ENCODE measurements around the gene DPEP1. TPM values are rescaled to one million over a fixed set of nuclear protein-coding genes. Genes with fewer than 3 reads are reported as not detected.
"Not testable (repeated sequence)": the region's sequence is repeated elsewhere in the genome, so short reads cannot be mapped to it uniquely, and the experiment has no call there.

The DPEP1 gene
- polyA plus RNA-seq, 3 donors from 2014 or later = not detected

- Mint-ChIP-seq H3K9me3 (no peaks in the 10 kb centered on the region), H3K4me3 (no peak overlapping the region), H3K27me3 (ENCODE audit: low read depth in 3 of 3) (peaks cover 0 to 4% (median 2%) of the 10 kb centered on the region in 3 donors), H3K27ac (no peak overlapping the region), H3K36me3 (peaks cover 0 to 8% (median 6%) of the 10 kb centered on the region in 3 donors), H3K4me1 (peaks cover 0 to under 1% of the 10 kb centered on the region in 2 donors)
- no peak for DNase-seq
These were observed 32.8 kb downstream of the DPEP1 start for GRCh38 chr16:89646270-89646669.

- H3K36me3 Mint-ChIP-seq = peaks cover 0 to 8% (median 6%) of the 10 kb centered on the region in 3 donors
- no peak overlapping the region for H3K4me3 Mint-ChIP-seq
- H3K27ac Mint-ChIP-seq = no peak overlapping the region
- no peaks in the 10 kb centered on the region for H3K9me3 Mint-ChIP-seq
- H3K4me1 Mint-ChIP-seq = peaks cover 0 to 3% of the 10 kb centered on the region in 2 donors
- H3K27me3 Mint-ChIP-seq (ENCODE audit: low read depth in 3 of 3) = peaks cover 0 to 4% (median 2%) of the 10 kb centered on the region in 3 donors
- DNase-seq = no peak
These were observed 33.5 kb downstream of the DPEP1 start for GRCh38 chr16:89646906-89647305.

GRCh38 chr16:89651584-89651983 is 38.1 kb downstream of the DPEP1 start:
- peaks cover 2 to 13% (median 10%) of the 10 kb centered on the region in 3 donors for H3K27me3 Mint-ChIP-seq (ENCODE audit: low read depth in 3 of 3)
- peaks cover 0 to 8% (median 6%) of the 10 kb centered on the region in 3 donors for H3K36me3 Mint-ChIP-seq
- peak overlapping the region in 1 of 6 donors; percentile 4 for H3K27ac Mint-ChIP-seq
- H3K4me3 Mint-ChIP-seq = no peak overlapping the region
- no peak for DNase-seq
- no peaks in the 10 kb centered on the region for H3K9me3 Mint-ChIP-seq
- H3K4me1 Mint-ChIP-seq = peaks cover 24 to 27% of the 10 kb centered on the region in 2 donors

- H3K36me3 Mint-ChIP-seq = peaks cover 0 to 5% (median 5%) of the 10 kb centered on the region in 3 donors
- peak overlapping the region in 2 of 5 donors; percentile 1 to 13 for H3K4me3 Mint-ChIP-seq
- no peaks in the 10 kb centered on the region for H3K9me3 Mint-ChIP-seq
- peaks cover 33 to 38% of the 10 kb centered on the region in 2 donors for H3K4me1 Mint-ChIP-seq
- H3K27me3 Mint-ChIP-seq (ENCODE audit: low read depth in 3 of 3) = peaks cover 4 to 16% (median 13%) of the 10 kb centered on the region in 3 donors
- peak overlapping the region in 1 of 6 donors; percentile 60 for H3K27ac Mint-ChIP-seq
- DNase-seq = no peak
These were observed 40.3 kb downstream of the DPEP1 start for GRCh38 chr16:89653656-89654295.

- H3K4me3 Mint-ChIP-seq = peak overlapping the region; percentile 42 to 81 (median 78)
- peaks cover 0 to 2% (median 0%) of the 10 kb centered on the region in 3 donors for H3K36me3 Mint-ChIP-seq
- H3K9me3 Mint-ChIP-seq = no peaks in the 10 kb centered on the region
- peak overlapping the region in 5 of 6 donors; percentile 75 to 90 (median 82) for H3K27ac Mint-ChIP-seq
- peaks cover 2 to 14% (median 14%) of the 10 kb centered on the region in 3 donors for H3K27me3 Mint-ChIP-seq (ENCODE audit: low read depth in 3 of 3)
- no peak for DNase-seq
- peaks cover 35 to 40% of the 10 kb centered on the region in 2 donors for H3K4me1 Mint-ChIP-seq
These were observed 41.7 kb downstream of the DPEP1 start for GRCh38 chr16:89655062-89655643.

GRCh38 chr16:89656435-89657121 is 43.1 kb downstream of the DPEP1 start:
- Mint-ChIP-seq H3K9me3 (no peaks in the 10 kb centered on the region), H3K36me3 (peaks cover 3 to 9% (median 7%) of the 10 kb centered on the region in 3 donors), H3K27ac (peak overlapping the region; percentile 68 to 82 (median 76)), H3K4me3 (peak overlapping the region; percentile 61 to 86 (median 81)), H3K4me1 (peaks cover 32 to 40% of the 10 kb centered on the region in 2 donors), H3K27me3 (ENCODE audit: low read depth in 3 of 3) (peaks cover 2 to 14% (median 14%) of the 10 kb centered on the region in 3 donors)
- DNase-seq = no peak

GRCh38 chr16:89657442-89658220 is 44.2 kb downstream of the DPEP1 start, which contains the start of the genes CHMP1A and SPATA33:
Gene CHMP1A (minus strand): TSS chr16:89657708. CDS start chr16:89657588, 120 bp downstream.
Gene SPATA33 (plus strand): TSS chr16:89657836. CDS start chr16:89657912, 76 bp downstream.
- Mint-ChIP-seq H3K9me3 (no peaks in the 10 kb centered on the region), H3K36me3 (peaks cover 3 to 10% (median 9%) of the 10 kb centered on the region in 3 donors), H3K27ac (peak within 1 kb of the TSS; percentile 78 to 91 (median 86)), H3K27me3 (ENCODE audit: low read depth in 3 of 3) (peaks cover 2 to 14% (median 13%) of the 10 kb centered on the region in 3 donors), H3K4me3 (peak within 1 kb of the TSS; percentile 83 to 89 (median 86)), H3K4me1 (peaks cover 32 to 40% of the 10 kb centered on the region in 2 donors)
- DNase-seq = peak; percentile 94 to 96 (median 96)

GRCh38 chr16:89658221-89658879 is 44.9 kb downstream of the DPEP1 start:
- Mint-ChIP-seq H3K27me3 (ENCODE audit: low read depth in 3 of 3) (peaks cover 2 to 14% (median 11%) of the 10 kb centered on the region in 3 donors), H3K4me1 (peaks cover 31 to 40% of the 10 kb centered on the region in 2 donors), H3K36me3 (peaks cover 3 to 10% (median 9%) of the 10 kb centered on the region in 3 donors), H3K27ac (peak overlapping the region; percentile 78 to 91 (median 86)), H3K4me3 (peak overlapping the region; percentile 83 to 89 (median 86)), H3K9me3 (no peaks in the 10 kb centered on the region)
- DNase-seq = no peak

GRCh38 chr16:89660146-89660545 is 46.7 kb downstream of the DPEP1 start:
- Mint-ChIP-seq H3K27ac (no peak overlapping the region), H3K36me3 (peaks cover 3 to 17% (median 13%) of the 10 kb centered on the region in 3 donors), H3K9me3 (no peaks in the 10 kb centered on the region), H3K27me3 (ENCODE audit: low read depth in 3 of 3) (peaks cover 2 to 14% (median 11%) of the 10 kb centered on the region in 3 donors), H3K4me3 (peak overlapping the region in 2 of 5 donors; percentile 14 to 19), H3K4me1 (peaks cover 25 to 28% of the 10 kb centered on the region in 2 donors)
- DNase-seq = no peak

GRCh38 chr16:89661215-89661614 is 47.8 kb downstream of the DPEP1 start:
- DNase-seq = no peak
- Mint-ChIP-seq H3K9me3 (no peaks in the 10 kb centered on the region), H3K4me3 (no peak overlapping the region), H3K4me1 (peaks cover 14 to 17% of the 10 kb centered on the region in 2 donors), H3K27me3 (ENCODE audit: low read depth in 3 of 3) (peaks cover 2 to 7% (median 6%) of the 10 kb centered on the region in 3 donors), H3K27ac (peak overlapping the region in 1 of 6 donors; percentile 53), H3K36me3 (peaks cover 3 to 17% (median 13%) of the 10 kb centered on the region in 3 donors)

GRCh38 chr16:89664238-89664637 is 50.8 kb downstream of the DPEP1 start:
- peaks cover 3 to 17% (median 13%) of the 10 kb centered on the region in 3 donors for H3K36me3 Mint-ChIP-seq
- H3K27ac Mint-ChIP-seq; DNase-seq; H3K9me3 Mint-ChIP-seq; H3K4me3 Mint-ChIP-seq; H3K27me3 Mint-ChIP-seq (ENCODE audit: low read depth in 3 of 3); H3K4me1 Mint-ChIP-seq: not testable (repeated sequence)

GRCh38 chr16:89667000-89667399 is 53.6 kb downstream of the DPEP1 start:
- peak in 1 of 3 donors; percentile 20 for DNase-seq
- not testable (repeated sequence) for H3K27ac Mint-ChIP-seq; H3K4me3 Mint-ChIP-seq; H3K27me3 Mint-ChIP-seq (ENCODE audit: low read depth in 3 of 3); H3K4me1 Mint-ChIP-seq; H3K9me3 Mint-ChIP-seq; H3K36me3 Mint-ChIP-seq

Data from immature natural killer cell (primary cell).